ENCODE data around the gene RND2.

The RND2 gene

DNA sequence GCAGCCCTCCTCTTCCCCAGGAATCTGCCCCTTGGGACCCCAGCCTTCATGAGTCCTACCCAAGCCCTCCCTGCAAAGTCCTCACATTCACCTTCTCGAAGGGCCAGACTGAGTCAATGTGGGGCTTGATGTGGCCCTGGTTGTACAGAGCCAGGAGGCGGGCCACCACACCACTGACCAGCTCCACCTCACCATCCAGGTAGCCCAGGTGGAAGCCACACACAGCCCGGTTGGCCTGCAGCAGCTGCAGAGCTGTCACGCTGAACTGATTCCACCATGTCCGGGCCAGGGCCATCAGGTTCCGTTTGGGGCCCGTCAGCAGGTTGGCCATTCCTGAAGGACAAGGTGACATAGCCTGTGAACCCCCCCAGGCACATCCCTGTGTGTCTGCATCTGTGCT is 8.8 kb upstream of the RND2 start:
- H3K36me3 Mint-ChIP-seq: peaks cover 39% of the 10 kb centered on the region
- H3K4me1 Mint-ChIP-seq: peaks cover 41% of the 10 kb centered on the region
- DNase-seq (ENCODE audit: low spot score in 2 of 2): no peak
- no peak overlapping the region for H3K4me3 Mint-ChIP-seq
- ATAC-seq: no peak
- peak overlapping the region; percentile 66 for H3K27ac Mint-ChIP-seq
- no peaks in the 10 kb centered on the region for H3K9me3 Mint-ChIP-seq

DNA sequence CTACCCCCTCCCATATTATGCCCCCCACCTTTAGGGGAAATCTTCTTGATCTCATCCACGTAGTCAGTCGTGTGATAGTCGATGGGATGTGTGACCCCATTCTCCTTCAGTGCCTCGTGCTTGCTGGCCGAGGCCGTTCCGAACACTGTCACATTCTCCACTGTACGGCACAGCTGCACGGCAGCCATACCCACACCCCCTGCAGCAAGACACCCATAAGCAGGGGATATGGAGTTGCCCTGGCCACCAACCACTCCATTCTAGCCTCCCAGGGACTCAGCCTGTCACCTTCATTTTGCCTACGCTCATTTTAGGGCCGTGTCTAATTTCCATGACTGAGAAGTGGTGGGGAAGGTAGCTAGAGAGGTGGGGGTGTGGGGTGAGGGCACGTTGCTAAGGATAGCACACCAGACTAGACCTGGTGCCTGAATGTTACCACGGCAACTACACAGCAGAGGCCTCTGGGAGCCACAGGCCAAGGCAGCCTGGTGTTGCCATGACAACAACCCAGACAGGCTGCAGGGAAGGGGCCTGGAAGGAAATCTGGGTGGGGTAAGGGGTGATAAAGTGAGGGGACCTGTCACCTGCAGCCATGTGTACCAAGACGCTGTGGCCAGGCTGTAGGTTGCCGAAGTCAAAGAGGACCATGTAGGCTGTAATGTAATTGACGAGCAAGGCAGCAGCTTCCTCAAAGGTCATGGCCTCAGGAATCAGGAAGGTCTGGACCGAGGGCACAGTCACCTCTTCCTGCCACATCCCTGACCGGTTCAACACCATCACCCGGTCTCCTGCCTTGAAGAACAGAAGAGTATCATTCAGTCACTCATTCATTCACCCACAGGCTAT is 6.8 kb upstream of the RND2 start:
- Mint-ChIP-seq H3K9me3 (no peaks in the 10 kb centered on the region), H3K4me3 (no peak overlapping the region), H3K4me1 (peaks cover 37% of the 10 kb centered on the region), H3K36me3 (peaks cover 27% of the 10 kb centered on the region), H3K27ac (peak overlapping the region; percentile 43)
- DNase-seq (ENCODE audit: low spot score in 2 of 2) (no peak), ATAC-seq (peak; percentile 22)

DNA sequence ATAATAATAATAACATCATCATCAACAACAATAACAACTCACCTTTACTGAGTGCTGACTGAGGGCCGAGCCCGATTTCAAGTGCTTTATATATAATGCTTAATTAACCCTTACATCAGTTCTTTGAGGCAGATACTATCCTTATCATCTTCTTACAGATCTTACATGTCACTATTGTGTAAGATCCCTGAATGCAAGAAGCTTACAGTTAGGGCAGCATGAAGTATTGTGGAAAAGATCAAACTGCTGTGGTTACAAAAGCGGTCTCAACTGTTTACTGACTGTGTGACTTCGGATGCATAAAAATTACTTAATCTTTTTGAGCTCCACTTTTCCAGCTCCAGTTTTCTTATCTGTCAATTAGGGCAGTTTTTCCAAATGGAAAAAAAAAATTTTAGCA is 6.1 kb upstream of the RND2 start:
- Mint-ChIP-seq H3K4me1 (peaks cover 37% of the 10 kb centered on the region), H3K27ac (no peak overlapping the region), H3K9me3 (no peaks in the 10 kb centered on the region), H3K36me3 (peaks cover 20% of the 10 kb centered on the region), H3K4me3 (no peak overlapping the region)
- DNase-seq (ENCODE audit: low spot score in 2 of 2): no peak
- no peak for ATAC-seq

DNA sequence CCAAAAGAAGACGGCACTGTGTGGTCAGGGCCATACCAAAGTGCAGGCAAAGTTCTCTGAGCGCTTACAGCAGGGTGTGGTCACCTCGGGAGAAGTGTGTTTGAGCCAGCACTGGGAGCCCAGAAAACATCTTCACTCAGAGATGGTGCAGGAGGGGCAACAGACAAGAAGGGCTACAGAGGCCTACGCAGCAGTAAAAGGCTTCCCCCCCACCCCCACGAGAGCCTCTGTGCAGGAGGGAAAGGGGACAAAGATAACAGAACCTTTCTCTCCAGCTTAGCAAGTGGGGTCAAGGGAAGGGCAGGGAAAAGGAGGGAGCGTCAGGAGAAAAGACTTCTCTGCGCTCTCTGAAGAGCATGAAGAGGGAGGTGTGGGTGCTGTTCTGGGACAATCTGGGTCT is 5.6 kb upstream of the RND2 start:
- Mint-ChIP-seq H3K4me1 (peaks cover 40% of the 10 kb centered on the region), H3K27ac (no peak overlapping the region), H3K9me3 (no peaks in the 10 kb centered on the region), H3K36me3 (peaks cover 19% of the 10 kb centered on the region), H3K4me3 (peak overlapping the region; percentile 81)
- DNase-seq (ENCODE audit: low spot score in 2 of 2): no peak
- ATAC-seq: no peak

DNA sequence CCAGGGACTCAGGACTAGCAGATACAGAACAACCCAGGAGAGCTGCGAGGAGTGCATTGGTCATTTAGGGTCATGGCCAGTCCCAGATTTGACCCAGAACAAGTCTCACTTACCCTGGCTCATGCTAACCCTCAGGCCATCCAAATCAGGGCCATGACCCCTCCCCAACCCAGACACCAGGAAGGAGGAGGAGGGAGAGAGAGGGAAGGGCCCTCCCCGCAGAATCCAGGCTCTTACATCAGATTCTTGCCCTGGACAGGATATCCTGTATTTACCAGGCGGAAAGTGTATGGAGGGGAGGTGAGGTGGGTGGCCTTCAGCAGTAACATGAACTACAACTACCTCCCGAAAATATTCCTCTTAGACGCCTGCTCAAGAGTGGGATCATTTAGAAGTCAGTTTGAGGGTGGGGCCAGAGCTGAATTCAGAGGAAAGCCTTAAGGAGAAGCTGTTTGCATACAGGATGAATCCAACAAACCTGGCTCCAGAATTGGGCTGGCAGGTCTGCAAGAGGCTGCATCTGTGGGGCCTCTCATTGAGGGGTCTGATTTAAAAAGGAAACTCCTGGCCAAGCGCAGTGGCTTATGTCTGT is 4.9 kb upstream of the RND2 start:
- peaks cover 18% of the 10 kb centered on the region for H3K36me3 Mint-ChIP-seq
- no peak for ATAC-seq
- H3K4me3 Mint-ChIP-seq: peak overlapping the region; percentile 81
- no peak overlapping the region for H3K27ac Mint-ChIP-seq
- peaks cover 45% of the 10 kb centered on the region for H3K4me1 Mint-ChIP-seq
- no peaks in the 10 kb centered on the region for H3K9me3 Mint-ChIP-seq
- DNase-seq (ENCODE audit: low spot score in 2 of 2): no peak

DNA sequence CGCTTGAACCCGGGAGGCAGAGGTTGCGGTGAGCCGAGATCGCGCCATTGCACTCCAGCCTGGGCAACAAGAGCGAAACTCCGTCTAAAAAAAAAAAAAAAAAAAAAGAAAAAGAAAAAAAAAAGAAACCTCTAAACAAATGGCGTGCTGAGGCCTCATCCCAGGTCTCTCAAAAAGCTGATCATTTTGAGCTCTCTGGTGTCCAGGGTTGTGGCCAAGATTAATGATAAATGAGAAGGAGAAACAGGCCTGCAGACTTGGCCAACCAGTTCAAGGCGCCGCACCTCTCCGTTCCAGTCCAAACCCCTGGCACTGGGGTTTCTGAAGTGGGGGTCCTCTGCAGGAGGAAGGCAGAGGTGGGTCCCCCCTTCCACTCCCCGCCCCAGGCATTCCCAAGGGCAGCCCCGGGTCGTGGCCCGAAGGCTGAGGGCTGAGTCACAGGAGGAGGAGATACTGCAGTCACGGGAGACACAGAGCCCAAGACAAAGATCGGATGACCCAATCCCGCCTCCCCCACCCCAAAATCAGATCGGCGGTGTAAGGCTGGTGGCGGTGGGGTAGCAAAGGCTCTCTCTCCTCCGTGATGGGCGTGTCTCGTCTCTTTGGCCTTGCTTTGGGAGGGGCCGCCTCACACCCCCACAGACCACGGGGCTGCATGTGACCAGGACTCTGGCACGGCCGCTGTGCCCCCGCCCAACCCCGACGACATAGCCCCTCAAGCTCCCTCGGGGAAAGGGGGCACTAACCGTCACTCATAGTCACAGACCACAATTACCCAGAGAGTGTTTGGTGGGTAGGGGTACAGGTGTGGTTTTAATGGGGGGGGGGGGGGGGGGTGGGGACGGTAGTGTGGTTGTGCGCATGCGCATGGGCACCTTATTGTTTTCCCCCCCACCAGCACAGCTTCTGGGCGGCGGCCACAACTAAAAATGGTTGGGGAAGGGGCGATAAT is 4.0 kb upstream of the RND2 start:
- ATAC-seq: no peak
- peak overlapping the region; percentile 81 for H3K4me3 Mint-ChIP-seq
- peaks cover 40% of the 10 kb centered on the region for H3K4me1 Mint-ChIP-seq
- no peaks in the 10 kb centered on the region for H3K9me3 Mint-ChIP-seq
- peak overlapping the region; percentile 76 for H3K27ac Mint-ChIP-seq
- no peak for DNase-seq (ENCODE audit: low spot score in 2 of 2)
- H3K36me3 Mint-ChIP-seq: peaks cover 21% of the 10 kb centered on the region

DNA sequence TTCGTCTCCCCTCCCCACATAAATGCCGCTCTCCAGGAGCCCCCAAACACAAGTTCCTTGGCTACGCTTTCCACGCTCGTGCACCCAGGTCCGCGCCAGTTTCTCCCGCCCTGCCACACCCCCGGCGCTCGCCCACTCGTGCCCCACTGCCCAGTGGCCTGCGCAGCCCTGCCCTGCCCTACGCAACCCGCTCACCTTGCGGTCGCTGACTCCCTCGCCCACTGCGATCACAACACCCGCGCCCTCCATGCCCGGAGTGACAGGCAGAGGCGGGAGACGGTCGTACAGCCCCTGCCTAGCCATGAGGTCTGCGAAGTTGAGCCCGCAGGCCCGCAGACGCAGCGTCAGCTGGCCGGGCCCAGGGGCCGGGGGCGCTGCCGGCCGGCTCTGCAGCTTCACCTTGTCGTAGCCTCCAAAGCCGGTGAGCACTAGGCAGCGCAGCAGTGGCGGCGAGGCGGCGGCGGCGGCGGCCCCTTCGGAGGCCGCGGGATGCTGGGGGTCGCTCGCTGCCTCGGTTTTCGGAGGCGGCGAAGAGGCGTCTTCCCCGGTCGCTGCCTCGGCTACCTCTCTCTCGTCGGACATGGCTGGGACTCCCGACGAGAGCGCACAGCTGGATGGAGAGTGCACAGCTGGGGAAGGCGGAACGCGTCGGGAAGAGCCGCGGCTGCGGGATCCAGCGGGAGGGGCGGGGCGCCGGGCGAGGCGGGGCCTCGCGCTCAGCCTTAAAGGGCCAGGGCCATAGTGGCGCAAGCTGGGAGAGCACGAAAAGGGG is 3.1 kb upstream of the RND2 start, which contains the start of gene VAT1:
TSS of gene VAT1 (minus strand) at position 645 of the 772 bp plus-strand sequence. CDS start at position 582, 63 bp downstream.
- no peaks in the 10 kb centered on the region for H3K9me3 Mint-ChIP-seq
- peaks cover 23% of the 10 kb centered on the region for H3K36me3 Mint-ChIP-seq
- H3K4me1 Mint-ChIP-seq: peaks cover 40% of the 10 kb centered on the region
- DNase-seq (ENCODE audit: low spot score in 2 of 2) (peak; percentile 34 to 78), ATAC-seq (peak; percentile 71)
- peak within 1 kb of the TSS; percentile 76 for H3K27ac Mint-ChIP-seq
- H3K4me3 Mint-ChIP-seq: peak within 1 kb of the TSS; percentile 81

DNA sequence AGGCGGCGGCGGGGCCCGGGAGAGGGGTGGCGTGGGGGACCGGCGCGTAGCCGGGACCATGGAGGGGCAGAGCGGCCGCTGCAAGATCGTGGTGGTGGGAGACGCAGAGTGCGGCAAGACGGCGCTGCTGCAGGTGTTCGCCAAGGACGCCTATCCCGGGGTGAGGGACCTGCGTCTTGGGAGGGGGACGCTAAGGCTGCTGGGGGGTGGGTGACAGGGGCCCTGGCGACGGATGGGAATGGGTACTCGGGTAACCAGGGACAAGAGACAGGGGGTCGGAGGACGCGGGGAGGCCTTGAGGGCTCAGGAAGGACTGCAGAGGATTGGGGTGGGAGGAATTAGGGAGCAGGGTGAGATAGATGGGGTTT is 243 bp downstream of the RND2 start:
- no peaks in the 10 kb centered on the region for H3K9me3 Mint-ChIP-seq
- DNase-seq (ENCODE audit: low spot score in 2 of 2): no peak
- peaks cover 16% of the 10 kb centered on the region for H3K4me1 Mint-ChIP-seq
- H3K36me3 Mint-ChIP-seq: peaks cover 23% of the 10 kb centered on the region
- peak overlapping the region; percentile 91 for H3K27ac Mint-ChIP-seq
- no peak for ATAC-seq
- peak overlapping the region; percentile 88 for H3K4me3 Mint-ChIP-seq

DNA sequence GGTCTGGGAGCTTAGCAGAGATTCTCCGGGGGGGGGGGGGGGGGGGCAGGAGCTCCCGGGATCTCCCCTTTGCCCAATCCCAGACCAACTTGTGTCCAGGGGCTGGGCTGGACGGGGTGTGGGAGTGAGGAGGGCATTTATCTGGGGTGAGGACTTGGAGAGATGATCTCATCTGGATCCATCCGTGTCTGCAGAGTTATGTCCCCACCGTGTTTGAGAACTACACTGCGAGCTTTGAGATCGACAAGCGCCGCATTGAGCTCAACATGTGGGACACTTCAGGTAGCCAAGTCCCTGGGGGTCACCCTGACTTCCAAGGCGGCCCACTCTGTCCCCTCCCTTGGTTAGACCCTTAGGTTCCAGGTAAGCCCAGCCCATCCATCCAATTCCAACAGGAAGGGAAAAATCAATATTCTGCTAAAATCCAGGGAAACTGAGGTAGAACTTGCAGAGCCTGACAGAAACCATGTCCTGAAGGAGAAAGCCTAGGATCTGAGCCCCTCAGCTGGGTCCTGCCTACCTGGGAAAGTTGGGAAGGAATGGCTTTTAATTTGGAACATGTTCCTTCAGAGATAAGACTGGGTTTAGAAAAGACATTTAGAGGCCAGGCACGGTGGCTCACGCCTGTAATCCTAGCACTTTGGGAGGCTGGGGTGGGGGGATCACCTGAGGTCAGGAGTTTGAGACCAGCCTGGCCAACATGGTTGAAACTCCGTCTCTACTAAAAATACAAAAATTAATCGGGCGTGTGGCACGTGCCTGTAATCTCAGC is 921 bp downstream of the RND2 start:
- Mint-ChIP-seq H3K36me3 (peaks cover 23% of the 10 kb centered on the region), H3K4me1 (peaks cover 14% of the 10 kb centered on the region), H3K9me3 (no peaks in the 10 kb centered on the region), H3K27ac (no peak overlapping the region), H3K4me3 (peak overlapping the region; percentile 88)
- ATAC-seq: no peak
- DNase-seq (ENCODE audit: low spot score in 2 of 2): no peak

DNA sequence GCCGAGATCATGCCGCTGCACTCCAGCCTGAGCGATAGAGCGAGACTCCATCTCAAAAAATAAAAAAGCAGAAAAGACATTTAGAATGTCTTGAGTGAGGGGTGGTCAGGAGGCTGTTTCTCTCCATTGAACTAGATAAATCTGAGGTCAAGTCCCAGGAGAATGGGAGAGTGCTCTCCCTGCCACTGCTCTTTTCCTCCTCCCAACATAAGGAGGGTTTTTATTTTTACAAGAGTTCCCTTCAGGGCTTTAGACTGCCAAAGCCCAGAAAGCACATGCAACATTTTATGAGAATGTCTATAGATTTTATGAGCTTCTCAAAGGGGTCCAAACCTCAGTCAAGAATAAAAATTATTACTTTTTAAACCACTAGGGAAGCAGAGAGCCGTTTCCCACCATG is 1.6 kb downstream of the RND2 start:
- no peak overlapping the region for H3K4me3 Mint-ChIP-seq
- H3K27ac Mint-ChIP-seq: no peak overlapping the region
- H3K9me3 Mint-ChIP-seq: no peaks in the 10 kb centered on the region
- H3K4me1 Mint-ChIP-seq: peaks cover 10% of the 10 kb centered on the region
- DNase-seq (ENCODE audit: low spot score in 2 of 2) (no peak), ATAC-seq (no peak)
- peaks cover 22% of the 10 kb centered on the region for H3K36me3 Mint-ChIP-seq

DNA sequence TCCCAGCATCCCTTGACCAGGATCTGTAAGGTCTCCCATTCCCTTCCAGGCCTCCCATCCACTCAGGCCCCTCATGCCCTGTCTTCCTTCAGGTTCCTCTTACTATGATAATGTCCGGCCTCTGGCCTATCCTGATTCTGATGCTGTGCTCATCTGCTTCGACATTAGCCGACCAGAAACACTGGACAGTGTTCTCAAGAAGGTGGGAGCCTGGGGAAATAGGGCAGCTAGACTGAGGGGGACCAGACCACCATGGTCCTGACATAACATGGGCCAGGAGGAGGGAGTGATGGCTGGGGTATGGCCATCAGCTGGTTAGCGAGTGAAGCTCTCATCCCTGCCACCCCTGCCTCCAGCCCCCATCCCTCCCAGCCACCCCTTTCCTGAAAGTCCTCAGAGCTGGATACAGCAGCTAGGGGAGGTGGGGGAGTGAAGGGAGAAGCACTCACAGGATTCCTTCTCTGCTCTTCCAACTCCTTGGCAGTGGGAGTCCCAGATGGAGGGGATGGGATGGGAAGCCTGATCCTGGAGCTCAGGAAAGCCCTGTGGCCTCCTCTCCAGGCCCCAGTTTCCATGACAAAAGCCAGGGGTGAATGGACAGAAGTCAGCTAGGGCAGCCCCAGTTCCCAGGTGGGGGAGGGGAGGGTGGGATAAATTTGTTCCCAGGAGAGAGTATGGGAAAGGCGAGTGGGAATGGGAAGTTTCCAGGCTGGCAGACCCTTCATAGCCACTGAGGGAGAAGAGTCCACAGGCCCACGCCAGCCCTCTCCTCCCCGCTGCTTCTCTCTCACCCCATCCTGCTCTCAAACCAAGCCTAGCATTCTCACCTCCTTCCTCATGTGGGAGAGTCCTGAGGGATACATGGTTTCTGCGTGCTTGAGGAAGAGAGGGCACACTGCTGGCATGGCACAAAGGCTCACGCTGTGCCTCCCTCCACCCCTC is 2.3 kb downstream of the RND2 start:
- Mint-ChIP-seq H3K27ac (no peak overlapping the region), H3K9me3 (no peaks in the 10 kb centered on the region)

DNA sequence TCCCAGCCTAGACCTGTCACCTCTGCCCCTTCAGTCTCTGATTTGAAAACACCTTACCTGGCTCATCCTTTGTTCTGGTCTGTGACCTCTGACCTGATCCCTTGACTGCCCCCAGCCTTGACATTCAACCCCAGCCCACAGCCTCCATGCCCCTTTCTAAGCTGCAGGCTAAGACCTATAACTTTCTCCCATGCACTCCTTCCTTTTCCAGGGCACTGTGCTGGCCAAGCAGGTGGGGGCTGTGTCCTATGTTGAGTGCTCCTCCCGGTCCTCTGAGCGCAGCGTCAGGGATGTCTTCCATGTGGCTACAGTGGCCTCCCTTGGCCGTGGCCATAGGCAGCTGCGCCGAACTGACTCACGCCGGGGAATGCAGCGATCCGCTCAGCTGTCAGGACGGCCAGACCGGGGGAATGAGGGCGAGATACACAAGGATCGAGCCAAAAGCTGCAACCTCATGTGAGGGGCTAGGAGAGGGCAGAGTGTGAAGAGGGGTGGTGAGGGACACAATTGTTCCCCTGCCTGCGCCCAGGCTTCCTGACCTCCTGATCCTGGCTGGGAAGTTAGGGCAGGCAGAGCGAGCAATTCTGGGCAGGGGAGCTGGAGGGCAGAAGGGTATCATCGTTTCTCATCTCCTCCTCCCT is 3.3 kb downstream of the RND2 start:
- Mint-ChIP-seq H3K27ac (no peak overlapping the region), H3K4me1 (peaks cover 10% of the 10 kb centered on the region), H3K36me3 (peaks cover 17% of the 10 kb centered on the region), H3K4me3 (no peak overlapping the region), H3K9me3 (no peaks in the 10 kb centered on the region)
- DNase-seq (ENCODE audit: low spot score in 2 of 2) (no peak), ATAC-seq (no peak)

More for the DNA sequence above, 2.3 kb downstream of the RND2 start:
- H3K4me1 Mint-ChIP-seq: peaks cover 10% of the 10 kb centered on the region
- ATAC-seq: no peak
- no peak overlapping the region for H3K4me3 Mint-ChIP-seq
- H3K36me3 Mint-ChIP-seq: peaks cover 17% of the 10 kb centered on the region
- DNase-seq (ENCODE audit: low spot score in 2 of 2): no peak

Measured in stimulated activated effector memory CD8-positive, alpha-beta T cell treated with anti-CD3 and anti-CD28 coated beads, Interleukin-12 subunit alpha, Interleukin-12 subunit beta, amount 100 ng/mL, for 72 hours (primary cell).